CD4-positive, alpha-beta T cell treated with Interleukin-15 for 1 hour (primary cell): ENCODE results near the gene DAO.
"Not testable (repeated sequence)": the region's sequence is repeated elsewhere in the genome, so short reads cannot be mapped to it uniquely, and the experiment has no call there.

Source experiments
- DNase-seq: peaks from one replicate; pipeline ENCODE4 v3.0.0-alpha.2; 2020

The DAO gene

GRCh38 chr12:108879615-108880254, at the start of gene DAO:
TSS of gene DAO (plus strand) at chr12:108880092. CDS start at chr12:108885007, 4,915 bp downstream.
- DNase-seq, result no peak

DNA sequence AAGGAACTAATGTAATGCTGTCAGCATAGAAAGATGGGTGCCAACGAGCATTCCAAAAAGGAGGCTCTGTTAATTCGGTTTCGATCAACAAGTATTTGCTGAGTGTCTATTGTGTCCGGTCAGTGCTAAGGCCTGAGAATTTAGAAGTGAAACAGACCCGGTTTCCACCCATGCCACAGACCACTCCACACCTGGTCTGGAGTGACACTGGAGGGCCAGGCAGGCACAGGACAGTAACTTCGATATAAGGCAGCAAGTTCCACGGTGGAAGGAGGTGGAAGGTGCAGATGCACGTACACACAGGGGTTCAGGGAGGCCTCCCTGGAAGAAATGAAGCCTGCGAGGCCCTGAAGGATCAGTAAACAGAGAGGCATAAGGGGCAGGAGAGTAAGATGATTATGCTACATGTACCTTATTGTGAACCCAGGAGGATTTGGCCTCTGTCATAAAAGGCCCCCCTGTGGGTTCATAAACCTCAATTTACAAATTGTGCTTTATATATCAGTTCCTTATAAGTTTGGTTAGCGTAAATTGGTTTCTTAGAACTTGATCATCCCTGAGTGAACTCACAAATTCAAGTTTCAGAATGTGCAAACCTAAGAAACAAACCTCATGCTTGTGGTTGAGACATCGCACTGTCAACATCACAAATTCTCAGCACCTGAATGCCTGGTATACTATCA, 48.4 kb upstream of the DAO start:
- no peak for DNase-seq

- DNase-seq, result no peak
Observed at GRCh38 chr12:108832208-108832607, 47.7 kb upstream of the DAO start.

- DNase-seq, result no peak
Observed at GRCh38 chr12:108832730-108833354, 47.0 kb upstream of the DAO start.

DNA sequence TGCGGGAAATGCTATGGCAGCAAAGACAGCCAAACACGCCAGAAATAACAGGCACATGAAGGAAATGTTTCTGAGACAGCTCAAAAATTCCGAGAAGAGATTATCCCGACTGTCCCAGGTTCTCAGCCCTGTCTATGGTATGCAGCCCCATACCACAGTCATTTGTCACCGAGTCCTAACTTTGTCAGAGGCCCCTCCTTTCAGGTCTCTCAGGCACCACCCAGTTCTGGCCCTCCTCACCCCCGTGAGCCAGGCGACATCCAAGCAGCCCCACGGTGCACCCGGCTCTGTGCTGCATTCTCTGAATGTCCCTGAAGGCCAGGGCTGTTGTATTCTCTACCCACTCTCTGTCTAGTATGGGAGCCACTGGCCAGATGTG, 46.5 kb upstream of the DAO start:
- DNase-seq, result no peak

GRCh38 chr12:108833757-108834472, 46.0 kb upstream of the DAO start:
- DNase-seq, result no peak

GRCh38 chr12:108835860-108836634, 43.8 kb upstream of the DAO start:
- DNase-seq, result no peak

GRCh38 chr12:108837239-108837638, 42.7 kb upstream of the DAO start:
- no peak for DNase-seq

GRCh38 chr12:108837680-108838079, 42.2 kb upstream of the DAO start:
- DNase-seq, result no peak

GRCh38 chr12:108838194-108839017, 41.5 kb upstream of the DAO start:
- DNase-seq, result peak; percentile 80

DNA sequence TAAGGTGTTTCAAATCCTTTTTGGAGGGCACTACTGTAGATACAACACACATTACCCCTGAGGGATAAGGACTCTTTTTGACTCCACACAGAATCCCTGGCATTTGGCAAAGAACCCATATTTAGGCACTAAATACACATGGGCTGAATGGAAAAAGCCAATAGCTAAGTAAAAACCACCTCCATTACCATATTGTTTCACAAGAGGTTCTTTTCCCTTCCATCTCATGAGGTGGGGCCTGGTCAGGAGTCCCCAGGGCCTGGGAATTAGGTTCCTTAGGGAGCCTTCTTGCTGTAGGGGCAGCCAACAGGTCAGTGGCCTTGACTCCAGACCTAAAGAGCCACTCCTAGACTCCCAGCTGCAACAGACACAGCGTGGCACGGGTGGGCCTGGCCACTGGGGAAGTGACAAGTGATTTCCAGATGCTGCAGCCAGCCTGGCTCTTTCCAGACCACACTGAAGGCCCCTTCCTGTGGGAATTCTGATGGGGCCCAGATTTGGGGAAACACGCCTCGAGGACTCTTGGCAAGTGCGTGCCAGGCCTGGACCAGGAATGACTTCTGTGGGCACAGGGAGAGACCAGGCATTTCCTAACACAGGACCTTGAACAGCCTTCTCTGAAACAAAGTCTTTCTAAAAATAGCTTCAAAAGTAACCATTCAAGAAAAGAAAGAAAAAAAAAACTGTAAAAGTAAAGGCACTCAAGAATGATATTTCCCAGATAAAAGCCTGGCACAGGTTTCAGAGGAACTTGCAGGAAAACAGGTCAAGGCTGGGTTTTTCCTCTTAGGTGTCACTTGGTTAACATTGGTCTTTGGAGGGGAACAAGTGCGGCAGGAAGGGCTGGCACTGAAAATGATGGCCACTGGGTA, 40.6 kb upstream of the DAO start:
- no peak for DNase-seq

DNA sequence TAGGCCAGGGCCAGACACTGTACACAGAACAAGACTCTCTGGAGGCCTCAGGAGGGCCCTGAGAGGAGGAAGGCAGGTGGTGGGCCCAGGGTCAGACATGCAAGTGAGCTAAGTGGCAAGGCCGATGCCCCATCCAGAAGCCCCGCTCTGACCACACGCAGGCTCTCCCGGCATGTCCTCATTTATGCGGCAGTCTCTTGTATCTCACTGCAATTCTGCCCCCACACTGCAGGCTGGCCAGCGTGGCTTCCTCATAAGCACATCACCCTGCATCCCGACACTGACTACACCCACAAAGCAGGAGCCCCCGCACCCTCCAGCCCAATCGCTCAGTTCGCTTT, 40.0 kb upstream of the DAO start:
- no peak for DNase-seq

DNA sequence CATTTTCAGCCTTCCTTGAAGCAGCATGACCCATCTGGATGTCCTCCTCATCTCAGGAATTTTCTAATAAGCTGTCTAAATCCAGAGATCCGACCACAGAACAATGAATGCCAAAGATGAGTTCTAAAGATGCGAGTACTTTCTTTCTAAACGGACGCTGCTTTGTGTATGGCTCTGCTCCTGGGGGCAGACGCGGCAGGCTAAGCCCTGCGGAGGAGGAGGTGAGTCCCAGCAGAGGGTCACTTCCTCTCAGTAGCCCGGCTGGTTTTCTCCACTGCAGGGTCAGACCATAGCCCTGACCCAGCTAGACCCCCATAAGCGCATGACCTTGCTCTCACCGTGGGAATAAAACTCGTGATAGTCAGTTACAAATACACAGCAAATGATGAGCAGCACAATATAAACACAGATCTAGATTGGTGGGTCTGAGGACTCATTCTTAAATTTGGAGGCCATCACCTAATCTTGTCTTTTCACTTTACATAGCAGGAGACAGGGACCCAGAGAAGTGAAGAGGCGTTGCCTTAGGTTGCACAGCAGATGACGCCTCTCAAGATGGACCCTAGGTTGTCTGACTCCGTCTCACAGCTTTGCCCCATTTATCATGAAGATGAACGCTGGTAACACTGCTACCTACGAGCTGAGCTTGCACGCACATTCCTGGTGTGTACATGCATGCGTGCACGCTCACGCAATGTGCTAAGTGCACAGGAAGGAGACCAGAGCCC, 39.1 kb upstream of the DAO start:
- DNase-seq, result no peak

GRCh38 chr12:108841825-108842224, 38.1 kb upstream of the DAO start:
- not testable (repeated sequence) for DNase-seq

GRCh38 chr12:108842361-108842760, 37.5 kb upstream of the DAO start:
- DNase-seq, result no peak

GRCh38 chr12:108843187-108843586, 36.7 kb upstream of the DAO start:
- DNase-seq, result no peak

DNA sequence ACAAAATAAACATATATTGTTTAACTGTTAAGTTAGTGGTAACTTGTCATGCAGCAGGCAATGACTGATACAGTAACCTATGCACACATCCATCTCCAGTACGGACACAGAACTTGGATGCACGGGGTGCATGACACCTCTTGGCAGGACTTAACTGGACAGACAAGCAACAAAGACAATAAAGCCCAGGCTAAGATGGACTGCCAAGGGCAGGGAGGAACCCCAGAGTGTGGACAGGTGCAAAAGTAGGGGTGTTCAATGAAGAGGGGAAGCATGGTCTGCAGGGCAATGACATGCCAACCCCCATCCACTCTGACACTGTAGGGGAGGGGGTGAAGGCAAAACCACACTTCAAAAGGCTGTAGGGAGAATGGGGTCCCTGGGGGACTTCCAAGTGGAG, 34.2 kb upstream of the DAO start:
- no peak for DNase-seq

DNA sequence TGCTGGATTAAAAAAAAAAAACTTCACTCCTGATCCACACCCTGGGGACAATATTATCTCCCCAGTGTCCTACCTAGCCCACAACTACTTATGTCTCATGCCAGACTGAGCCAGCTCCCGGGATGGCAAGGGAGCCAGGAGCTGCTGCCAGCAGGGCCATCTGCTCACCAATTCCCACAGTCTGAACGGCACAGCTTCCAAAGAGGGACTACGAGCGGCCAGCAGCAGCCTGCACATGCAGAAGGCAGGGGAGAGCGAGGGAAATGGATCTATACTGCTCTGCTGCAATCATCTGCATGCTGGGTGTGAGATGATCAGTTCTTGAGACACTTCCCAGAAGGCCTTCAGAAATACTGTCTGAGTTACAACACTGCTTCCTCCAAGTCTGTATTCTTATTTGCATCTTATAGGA, 33.6 kb upstream of the DAO start:
- DNase-seq, result no peak

- no peak for DNase-seq
Observed at GRCh38 chr12:108847705-108848104, 32.2 kb upstream of the DAO start.

- DNase-seq, result no peak
Observed at GRCh38 chr12:108849660-108850059, 30.2 kb upstream of the DAO start.
